ENCODE results near the gene SLC25A24.

- TF ChIP-seq, protein P1, sequence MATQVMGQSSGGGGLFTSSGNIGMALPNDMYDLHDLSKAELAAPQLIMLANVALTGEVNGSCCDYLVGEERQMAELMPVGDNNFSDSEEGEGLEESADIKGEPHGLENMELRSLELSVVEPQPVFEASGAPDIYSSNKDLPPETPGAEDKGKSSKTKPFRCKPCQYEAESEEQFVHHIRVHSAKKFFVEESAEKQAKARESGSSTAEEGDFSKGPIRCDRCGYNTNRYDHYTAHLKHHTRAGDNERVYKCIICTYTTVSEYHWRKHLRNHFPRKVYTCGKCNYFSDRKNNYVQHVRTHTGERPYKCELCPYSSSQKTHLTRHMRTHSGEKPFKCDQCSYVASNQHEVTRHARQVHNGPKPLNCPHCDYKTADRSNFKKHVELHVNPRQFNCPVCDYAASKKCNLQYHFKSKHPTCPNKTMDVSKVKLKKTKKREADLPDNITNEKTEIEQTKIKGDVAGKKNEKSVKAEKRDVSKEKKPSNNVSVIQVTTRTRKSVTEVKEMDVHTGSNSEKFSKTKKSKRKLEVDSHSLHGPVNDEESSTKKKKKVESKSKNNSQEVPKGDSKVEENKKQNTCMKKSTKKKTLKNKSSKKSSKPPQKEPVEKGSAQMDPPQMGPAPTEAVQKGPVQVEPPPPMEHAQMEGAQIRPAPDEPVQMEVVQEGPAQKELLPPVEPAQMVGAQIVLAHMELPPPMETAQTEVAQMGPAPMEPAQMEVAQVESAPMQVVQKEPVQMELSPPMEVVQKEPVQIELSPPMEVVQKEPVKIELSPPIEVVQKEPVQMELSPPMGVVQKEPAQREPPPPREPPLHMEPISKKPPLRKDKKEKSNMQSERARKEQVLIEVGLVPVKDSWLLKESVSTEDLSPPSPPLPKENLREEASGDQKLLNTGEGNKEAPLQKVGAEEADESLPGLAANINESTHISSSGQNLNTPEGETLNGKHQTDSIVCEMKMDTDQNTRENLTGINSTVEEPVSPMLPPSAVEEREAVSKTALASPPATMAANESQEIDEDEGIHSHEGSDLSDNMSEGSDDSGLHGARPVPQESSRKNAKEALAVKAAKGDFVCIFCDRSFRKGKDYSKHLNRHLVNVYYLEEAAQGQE (IDR thresholded peaks at IDR 0.05; ENCODE audit: low read depth) = no peak
- TF ChIP-seq SP1 (IDR thresholded peaks at IDR 0.05; ENCODE audit: low read depth) (no peak), MAX (IDR thresholded peaks at IDR 0.05) (no peak), POLR2A (IDR thresholded peaks at IDR 0.05; ENCODE audit: borderline replicate concordance, extremely low read depth, insufficient read depth, insufficient read length) (no peak), ZNF274 (IDR thresholded peaks at IDR 0.05; ENCODE audit: low read depth, low read length) (no peak)
- TF ChIP-seq, protein P2, sequence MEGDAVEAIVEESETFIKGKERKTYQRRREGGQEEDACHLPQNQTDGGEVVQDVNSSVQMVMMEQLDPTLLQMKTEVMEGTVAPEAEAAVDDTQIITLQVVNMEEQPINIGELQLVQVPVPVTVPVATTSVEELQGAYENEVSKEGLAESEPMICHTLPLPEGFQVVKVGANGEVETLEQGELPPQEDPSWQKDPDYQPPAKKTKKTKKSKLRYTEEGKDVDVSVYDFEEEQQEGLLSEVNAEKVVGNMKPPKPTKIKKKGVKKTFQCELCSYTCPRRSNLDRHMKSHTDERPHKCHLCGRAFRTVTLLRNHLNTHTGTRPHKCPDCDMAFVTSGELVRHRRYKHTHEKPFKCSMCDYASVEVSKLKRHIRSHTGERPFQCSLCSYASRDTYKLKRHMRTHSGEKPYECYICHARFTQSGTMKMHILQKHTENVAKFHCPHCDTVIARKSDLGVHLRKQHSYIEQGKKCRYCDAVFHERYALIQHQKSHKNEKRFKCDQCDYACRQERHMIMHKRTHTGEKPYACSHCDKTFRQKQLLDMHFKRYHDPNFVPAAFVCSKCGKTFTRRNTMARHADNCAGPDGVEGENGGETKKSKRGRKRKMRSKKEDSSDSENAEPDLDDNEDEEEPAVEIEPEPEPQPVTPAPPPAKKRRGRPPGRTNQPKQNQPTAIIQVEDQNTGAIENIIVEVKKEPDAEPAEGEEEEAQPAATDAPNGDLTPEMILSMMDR (IDR thresholded peaks at IDR 0.05 in 2 of 3, conservative IDR thresholded peaks at IDR 0.05 in 1 of 3; ENCODE audit: borderline replicate concordance in 1 of 3, insufficient read depth in 1 of 3, low read depth in 2 of 3, low read length in 2 of 3) = no peak
These were observed 1.5 kb upstream of the SLC25A24 start for GRCh38 chr1:108201687-108202086.
